HCT116 (cell line): ENCODE data around the gene GASK1A.

Source experiments
- SIN3A ChIP-seq: IDR thresholded peaks from 2 replicates; pipeline ENCODE4 v1.6.1; 2012; ENCODE audit warnings: low read depth
- TF ChIP-seq, protein P1 (sequence below), 3 experiments: fragments of 200-600 bp in 1 of 3; sonication (generic) in 1 of 3; IDR thresholded peaks in 2 of 3; conservative IDR thresholded peaks in 1 of 3; 2 replicates each; pipeline ENCODE4 v1.5.1; 2012 to 2017; ENCODE audit warnings: low read depth in 2 of 3, low read length in 2 of 3, antibody characterized with exemption in 1 of 3, borderline replicate concordance in 1 of 3, control low read depth in 1 of 3, mild to moderate bottlenecking in 1 of 3, mixed read lengths in 1 of 3, mixed run types in 1 of 3, moderate library complexity in 1 of 3; ENCODE audit not compliant: insufficient read depth in 1 of 3

- TF ChIP-seq, protein P1, sequence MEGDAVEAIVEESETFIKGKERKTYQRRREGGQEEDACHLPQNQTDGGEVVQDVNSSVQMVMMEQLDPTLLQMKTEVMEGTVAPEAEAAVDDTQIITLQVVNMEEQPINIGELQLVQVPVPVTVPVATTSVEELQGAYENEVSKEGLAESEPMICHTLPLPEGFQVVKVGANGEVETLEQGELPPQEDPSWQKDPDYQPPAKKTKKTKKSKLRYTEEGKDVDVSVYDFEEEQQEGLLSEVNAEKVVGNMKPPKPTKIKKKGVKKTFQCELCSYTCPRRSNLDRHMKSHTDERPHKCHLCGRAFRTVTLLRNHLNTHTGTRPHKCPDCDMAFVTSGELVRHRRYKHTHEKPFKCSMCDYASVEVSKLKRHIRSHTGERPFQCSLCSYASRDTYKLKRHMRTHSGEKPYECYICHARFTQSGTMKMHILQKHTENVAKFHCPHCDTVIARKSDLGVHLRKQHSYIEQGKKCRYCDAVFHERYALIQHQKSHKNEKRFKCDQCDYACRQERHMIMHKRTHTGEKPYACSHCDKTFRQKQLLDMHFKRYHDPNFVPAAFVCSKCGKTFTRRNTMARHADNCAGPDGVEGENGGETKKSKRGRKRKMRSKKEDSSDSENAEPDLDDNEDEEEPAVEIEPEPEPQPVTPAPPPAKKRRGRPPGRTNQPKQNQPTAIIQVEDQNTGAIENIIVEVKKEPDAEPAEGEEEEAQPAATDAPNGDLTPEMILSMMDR (IDR thresholded peaks at IDR 0.05 in 2 of 3, conservative IDR thresholded peaks at IDR 0.05 in 1 of 3; ENCODE audit: borderline replicate concordance in 1 of 3, insufficient read depth in 1 of 3, low read depth in 2 of 3, low read length in 2 of 3), result no peak
- TF ChIP-seq SIN3A, result no peak
Observed at GRCh38 chr3:43053291-43053690, 74.2 kb downstream of the GASK1A start.
